ENCODE measurements around the gene CCDC85A.

GRCh38 chr2:56239437-56239836 lies 55.6 kb downstream of the CCDC85A start:
- no peak for TF ChIP-seq CTCF (IDR thresholded peaks at IDR 0.05)
- TF ChIP-seq POLR2A (IDR thresholded peaks at IDR 0.05), result no peak

Data from vagina (tissue), 2 donors.